Calu3 (cell line): Measurements from ENCODE around the gene NKX3-2. TPM values are rescaled to one million over a fixed set of nuclear protein-coding genes. Genes with fewer than 3 reads are reported as not detected.

Experiments
- Bru-seq: library from RNA; stranded (reverse); fragments of 400-500 nt; gene quantifications from one replicate; lab custom pipeline; 2021; lab: Mats Ljungman, UMichigan
- BruChase-seq, 2 experiments: library from RNA; stranded (reverse); fragments of 400-500 nt; gene quantifications; one replicate each; lab custom pipeline; 2021; lab: Mats Ljungman, UMichigan
- BruUV-seq: library from RNA; stranded (reverse); fragments of 400-500 nt; replicated peaks from 2 replicates; lab custom pipeline; 2021; lab: Mats Ljungman, UMichigan
- CTCF ChIA-PET: fragments of 300-600 bp; sonication (Branson Sonifier 250); formaldehyde crosslinking; loops from one replicate; lab custom pipeline; 2022; ENCODE audit warnings: antibody characterized with exemption; lab: Charles Lee
- DNase-seq: peaks from one replicate; pipeline ENCODE4 v3.0.0; 2022
- H3K27ac Mint-ChIP-seq: one replicate; pipeline ENCODE4 v1.8.0; 2022; ENCODE audit warnings: mixed read lengths; ENCODE audit not compliant: unreplicated experiment
- H3K27me3 Mint-ChIP-seq: one replicate; pipeline ENCODE4 v1.8.0; 2022; ENCODE audit warnings: mixed read lengths; ENCODE audit not compliant: unreplicated experiment
- H3K36me3 Mint-ChIP-seq: one replicate; pipeline ENCODE4 v1.8.0; 2022; ENCODE audit warnings: mild to moderate bottlenecking, moderate library complexity, mixed read lengths; ENCODE audit not compliant: insufficient read depth, unreplicated experiment
- H3K4me1 Mint-ChIP-seq: one replicate; pipeline ENCODE4 v1.8.0; 2022; ENCODE audit warnings: mild to moderate bottlenecking, low read depth, mixed read lengths; ENCODE audit not compliant: unreplicated experiment
- H3K4me3 Mint-ChIP-seq: one replicate; pipeline ENCODE4 v1.8.0; 2022; ENCODE audit warnings: mild to moderate bottlenecking, low read depth, moderate library complexity, mixed read lengths; ENCODE audit not compliant: unreplicated experiment
- H3K9me3 Mint-ChIP-seq: one replicate; pipeline ENCODE4 v1.8.0; 2022; ENCODE audit warnings: low read depth, mixed read lengths; ENCODE audit not compliant: unreplicated experiment
- CTCF ChIP-seq: fragments of 200-600 bp; IDR thresholded peaks from one replicate; pipeline ENCODE4 v1.8.0; 2022; ENCODE audit warnings: antibody characterized with exemption; ENCODE audit not compliant: unreplicated experiment
- intact Hi-C: fragments of 100-400 bp; cut with micrococcal nuclease; formaldehyde crosslinking; loops from one replicate; pipeline ENCODE4 v1.10.0; 2022; ENCODE audit not compliant: unreplicated experiment
- long read RNA-seq: library from polyadenylated mRNA; stranded (forward); transcript quantifications from one replicate; pipeline ENCODE4 v2.0.0, GENCODE V29; 2022
- total RNA-seq: library from RNA; stranded (reverse); gene quantifications from 2 replicates; pipeline ENCODE4 v1.2.3, GENCODE V29; 2022

Gene NKX3-2
- total RNA-seq (0.12 TPM in 1 of 2 replicates, not detected in the other), Bru-seq, nascent RNA (not detected), BruChase-seq, experiment 1, labeled RNA remaining after a 6-hour chase (percentile 12 among the genes with signal in this experiment), BruChase-seq, experiment 2, labeled RNA remaining after a 2-hour chase (percentile 17 among the genes with signal in this experiment)
- long read RNA-seq: 0 reads

- H3K4me1 Mint-ChIP-seq: no peaks in the 10 kb centered on the region
- peak within 1 kb of the TSS; percentile 70 for H3K27ac Mint-ChIP-seq
- no peaks in the 10 kb centered on the region for H3K9me3 Mint-ChIP-seq
- no TSS peak for BruUV-seq
- no peak for DNase-seq
- peak within 1 kb of the TSS; percentile 85 for H3K4me3 Mint-ChIP-seq
- TF ChIP-seq CTCF: no peak
- H3K27me3 Mint-ChIP-seq: peaks cover 13% of the 10 kb centered on the region
- CTCF ChIA-PET: interaction anchor here (0.6 kb wide), 2 partner anchors 757 to 958 kb away, joined by 3 to 6 read pairs; no protein-coding TSS in a partner anchor
- H3K36me3 Mint-ChIP-seq: peaks cover 18% of the 10 kb centered on the region
- intact Hi-C loops: no loop called here
Observed at GRCh38 chr4:13543839-13544605, at the start of gene NKX3-2. NKX3-2 (minus strand) TSS chr4:13544508; CDS start chr4:13544414, 94 bp downstream.

- no peak for DNase-seq
- CTCF ChIA-PET: no interaction called here
- BruUV-seq: no TSS peak
- intact Hi-C loops: no loop called here
- Mint-ChIP-seq H3K36me3 (peaks cover 11% of the 10 kb centered on the region), H3K9me3 (no peaks in the 10 kb centered on the region), H3K4me1 (no peaks in the 10 kb centered on the region), H3K27ac (no peak overlapping the region), H3K27me3 (no peaks in the 10 kb centered on the region), H3K4me3 (no peak overlapping the region)
- no peak for TF ChIP-seq CTCF
Observed at GRCh38 chr4:13592220-13592619, 47.9 kb upstream of the NKX3-2 start.

- no peak for TF ChIP-seq CTCF
- no peak overlapping the region for H3K27ac Mint-ChIP-seq
- H3K4me1 Mint-ChIP-seq: no peaks in the 10 kb centered on the region
- peaks cover 11% of the 10 kb centered on the region for H3K36me3 Mint-ChIP-seq
- intact Hi-C loops: no loop called here
- BruUV-seq: no TSS peak
- DNase-seq: no peak
- CTCF ChIA-PET: no interaction called here
- H3K9me3 Mint-ChIP-seq: no peaks in the 10 kb centered on the region
- no peaks in the 10 kb centered on the region for H3K27me3 Mint-ChIP-seq
- H3K4me3 Mint-ChIP-seq: no peak overlapping the region
Observed at GRCh38 chr4:13590766-13591165, 46.5 kb upstream of the NKX3-2 start.

- Mint-ChIP-seq H3K36me3 (peaks cover 16% of the 10 kb centered on the region), H3K4me3 (no peak overlapping the region), H3K27me3 (no peaks in the 10 kb centered on the region), H3K4me1 (no peaks in the 10 kb centered on the region), H3K9me3 (no peaks in the 10 kb centered on the region), H3K27ac (no peak overlapping the region)
- TF ChIP-seq CTCF: no peak
- CTCF ChIA-PET: no interaction called here
- intact Hi-C loops: no loop called here
- BruUV-seq: no TSS peak
- DNase-seq: no peak
Observed at GRCh38 chr4:13588954-13589353, 44.6 kb upstream of the NKX3-2 start.
